Kidney tubule cell (primary cell): ENCODE measurements around the gene ZNF236.
"Not testable (repeated sequence)": the region's sequence is repeated elsewhere in the genome, so short reads cannot be mapped to it uniquely, and the experiment has no call there.

Experiments used
- DNase-seq: peaks from one replicate; pipeline ENCODE4 v3.0.0-alpha.2; 2018; ENCODE audit warnings: low spot score

Gene ZNF236

DNA sequence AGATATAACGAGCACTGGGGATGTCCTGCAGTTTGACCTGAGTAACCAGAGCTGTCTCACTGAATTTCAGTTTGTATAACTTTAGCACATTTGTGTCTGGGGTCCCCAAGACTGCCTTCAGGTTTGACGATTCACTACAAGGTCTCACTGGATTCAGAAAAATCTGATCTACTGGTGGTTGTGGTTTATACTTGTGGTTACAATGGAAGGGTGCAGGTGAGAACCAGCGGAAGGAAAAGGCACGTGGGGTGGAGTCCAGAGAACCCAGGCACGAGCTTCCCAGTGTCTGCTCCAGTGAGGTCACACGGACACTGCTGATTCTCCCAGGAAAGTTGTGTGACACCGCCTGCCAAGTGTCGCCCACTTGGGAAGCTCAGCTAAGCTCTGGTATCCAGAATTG lies 126.0 kb downstream of the ZNF236 start:
- DNase-seq: no peak

GRCh38 chr18:76951456-76952247 lies 129.3 kb downstream of the ZNF236 start:
- DNase-seq: peak; percentile 25

DNA sequence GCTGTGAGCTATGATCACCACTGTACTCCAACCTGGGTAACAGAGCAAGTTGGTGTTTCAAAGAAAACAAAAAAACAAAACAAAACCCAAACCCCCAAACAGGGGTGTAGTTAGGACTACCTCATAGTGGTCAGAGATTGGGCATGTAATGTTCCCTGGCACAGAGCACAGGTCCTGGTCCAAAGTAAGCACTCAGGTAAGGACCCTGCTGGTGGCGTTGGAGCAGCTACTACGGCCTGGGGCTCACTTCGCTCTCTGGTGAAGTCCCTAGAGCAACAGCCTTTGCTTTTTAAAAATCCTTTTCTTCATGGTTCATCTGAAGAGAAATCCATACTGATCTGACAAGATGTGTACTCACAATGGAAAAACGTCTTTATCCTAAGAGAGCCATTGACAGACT lies 130.4 kb downstream of the ZNF236 start:
- no peak for DNase-seq

GRCh38 chr18:76953156-76953555 lies 130.8 kb downstream of the ZNF236 start:
- no peak for DNase-seq

DNA sequence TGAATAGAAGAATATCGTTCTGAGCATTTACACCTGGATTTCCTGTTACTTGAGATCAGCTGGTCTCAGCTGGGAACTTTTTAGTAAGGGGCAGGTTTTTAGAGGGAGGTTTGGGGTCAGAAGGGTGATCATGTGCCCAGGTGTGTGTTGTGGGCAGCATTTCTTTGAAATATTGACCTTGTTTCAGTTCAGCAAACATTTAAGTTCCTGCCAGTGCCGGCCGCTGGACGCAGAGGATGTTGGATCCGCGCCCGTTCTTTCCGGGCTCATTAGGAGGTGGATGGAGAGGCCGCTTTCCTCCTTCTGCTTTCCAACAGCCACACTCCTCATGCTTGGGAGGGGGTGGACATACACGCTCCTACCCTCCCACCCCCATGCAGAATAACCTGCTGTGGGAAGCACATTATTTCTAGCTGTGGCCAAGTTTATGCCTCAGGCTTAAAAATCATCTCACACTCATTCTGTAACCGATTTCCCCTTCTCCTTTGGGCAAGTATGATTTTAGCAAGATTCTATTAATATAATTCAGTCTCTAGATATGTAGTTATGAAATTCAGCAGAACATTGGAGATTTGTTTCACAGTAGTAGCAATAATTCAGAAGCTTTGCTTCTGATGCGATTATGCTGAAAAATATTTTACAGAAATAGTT lies 131.4 kb downstream of the ZNF236 start:
- DNase-seq: peak; percentile 29

- peak; percentile 57 for DNase-seq
Observed at GRCh38 chr18:76955524-76956170, 133.3 kb downstream of the ZNF236 start.

DNA sequence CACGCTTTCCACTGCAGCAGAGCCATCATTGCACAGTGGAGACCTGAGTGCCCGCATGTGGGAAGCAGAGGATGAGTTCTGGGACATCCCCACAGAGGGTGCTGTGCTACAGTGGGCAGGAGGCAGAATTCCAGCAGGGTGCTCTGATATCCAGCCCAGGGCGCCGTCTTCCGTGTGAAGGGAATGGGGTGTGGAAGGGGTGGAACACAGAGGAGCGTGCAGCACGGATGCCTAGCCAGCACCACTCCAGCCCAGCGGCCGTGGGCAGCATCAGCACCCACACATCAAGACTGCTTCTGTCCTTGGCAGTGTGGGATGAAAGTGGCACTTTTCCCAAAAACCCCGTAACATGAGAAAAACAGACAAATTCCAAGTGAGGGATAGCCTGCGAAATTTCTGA lies 134.3 kb downstream of the ZNF236 start:
- no peak for DNase-seq

GRCh38 chr18:76957384-76958355 lies 135.3 kb downstream of the ZNF236 start:
- no peak for DNase-seq

DNA sequence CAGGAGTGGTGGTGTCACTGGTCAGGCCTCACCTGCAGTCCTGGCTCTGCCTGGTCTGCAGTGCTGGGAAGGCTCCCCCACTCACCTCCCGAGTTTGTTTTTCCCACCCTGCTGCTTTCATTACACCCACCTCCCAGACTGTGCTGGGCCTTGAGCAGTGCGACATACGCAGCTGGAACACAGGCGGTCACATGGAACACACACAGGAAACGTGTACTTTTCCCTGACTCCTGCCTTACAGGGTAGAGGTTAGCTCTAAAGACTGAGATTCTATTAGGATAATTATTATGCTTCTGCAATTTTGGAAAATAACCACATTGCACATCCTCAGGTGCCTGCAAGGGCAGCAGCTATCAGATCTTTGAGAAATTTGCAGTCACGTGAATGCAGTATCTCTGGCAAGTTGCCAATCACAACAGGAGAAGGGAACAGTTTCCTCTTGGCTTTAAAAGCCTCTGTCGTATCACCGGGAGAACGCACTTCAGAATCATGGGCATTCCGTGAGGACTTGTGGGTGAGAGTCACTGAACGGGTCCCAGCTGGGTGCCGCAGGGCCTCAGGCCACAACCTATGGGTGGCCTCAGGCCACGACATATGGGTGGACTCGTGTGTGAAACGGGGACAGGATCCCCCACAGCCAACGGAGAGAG lies 136.5 kb downstream of the ZNF236 start:
- peak; percentile 42 for DNase-seq

GRCh38 chr18:76959605-76960004 lies 137.2 kb downstream of the ZNF236 start:
- no peak for DNase-seq

DNA sequence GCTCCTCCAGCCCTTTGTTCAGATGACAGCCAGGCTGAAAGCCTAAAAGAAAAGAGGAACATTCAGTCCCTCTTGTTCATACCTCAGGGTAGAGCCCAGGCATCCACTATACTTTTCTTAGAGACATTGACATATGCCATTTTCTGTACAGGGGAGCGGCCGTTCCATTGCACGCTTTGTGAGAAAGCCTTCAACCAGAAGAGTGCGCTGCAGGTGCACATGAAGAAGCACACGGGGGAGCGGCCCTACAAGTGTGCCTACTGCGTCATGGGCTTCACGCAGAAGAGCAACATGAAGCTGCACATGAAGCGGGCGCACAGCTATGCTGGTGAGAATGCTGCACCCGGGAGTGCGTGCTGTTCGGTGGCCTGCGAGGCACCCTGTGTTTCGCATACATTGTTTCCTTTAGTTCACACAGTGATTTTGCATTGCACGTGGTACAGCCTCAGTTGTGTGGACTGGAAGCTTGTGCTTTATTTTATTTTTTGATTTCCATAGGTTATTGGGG lies 138.2 kb downstream of the ZNF236 start:
- no peak for DNase-seq

DNA sequence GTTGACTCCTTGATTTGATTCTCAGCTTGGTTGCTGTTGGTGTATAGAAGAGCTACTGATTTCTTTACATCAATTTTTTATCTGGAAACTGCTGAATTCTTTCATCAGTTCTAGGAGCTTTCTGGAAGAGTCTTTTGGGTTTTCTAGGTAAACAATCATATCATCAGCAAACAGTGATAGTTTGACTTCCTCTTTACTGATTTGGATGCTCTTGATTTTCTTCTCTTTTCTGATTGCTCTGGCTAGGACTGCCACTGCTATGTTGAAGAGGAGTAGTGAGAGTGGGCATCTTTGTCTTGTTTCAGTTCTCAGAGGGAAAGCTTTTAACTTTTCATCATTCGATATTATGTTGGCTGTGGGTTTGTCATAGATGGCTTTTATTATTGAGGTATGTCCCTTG lies 140.5 kb downstream of the ZNF236 start:
- no peak for DNase-seq

DNA sequence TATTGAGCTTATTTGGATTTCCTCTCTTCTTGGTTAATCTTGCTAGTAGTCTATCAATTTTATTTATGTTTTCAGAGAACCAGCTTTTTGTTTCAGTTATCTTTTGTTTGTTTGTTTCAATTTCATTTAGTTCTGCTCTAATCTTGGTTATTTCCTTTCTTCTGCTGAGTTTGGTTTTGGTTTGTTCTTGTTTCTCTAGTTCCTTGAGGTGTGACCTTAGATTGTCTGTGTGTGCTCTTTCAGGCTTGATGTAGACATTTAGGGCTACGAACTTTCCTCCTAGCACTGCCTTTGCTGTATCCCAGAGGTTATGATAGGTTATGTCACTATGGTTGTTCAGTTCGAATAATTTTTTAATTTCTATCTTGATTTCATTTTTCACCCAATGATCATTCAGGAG lies 141.6 kb downstream of the ZNF236 start:
- DNase-seq: no peak

DNA sequence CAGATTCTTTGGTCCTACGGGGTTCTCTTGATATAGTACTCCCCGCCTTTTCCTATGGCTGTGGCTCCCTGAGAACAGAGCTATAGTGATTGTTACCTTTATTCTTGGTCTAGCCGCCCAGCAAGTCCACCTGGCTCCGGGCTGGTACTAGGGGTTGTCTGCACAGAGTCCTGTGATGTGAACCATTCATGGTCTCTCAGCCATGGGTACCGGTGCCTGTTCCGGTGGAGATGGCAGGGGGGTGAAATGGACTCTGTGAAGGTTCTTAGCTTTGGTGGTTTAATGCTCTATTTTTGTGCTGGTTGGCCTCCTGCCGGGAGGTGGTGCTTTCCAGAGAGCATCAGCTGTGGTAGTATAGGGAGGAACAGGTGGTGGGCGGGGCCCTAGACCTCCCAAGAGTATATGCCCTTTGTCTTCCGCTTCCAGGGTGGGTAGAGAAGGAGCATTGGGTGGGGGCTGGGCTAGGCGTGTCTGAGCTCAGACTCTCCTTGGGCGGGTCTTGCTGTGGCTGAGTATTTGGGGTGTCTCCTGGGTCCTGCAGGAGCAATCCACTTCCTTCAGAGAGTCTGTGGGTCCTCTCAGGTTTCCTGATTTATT lies 143.3 kb downstream of the ZNF236 start:
- not testable (repeated sequence) for DNase-seq

GRCh38 chr18:76967299-76967698 lies 144.9 kb downstream of the ZNF236 start:
- DNase-seq: not testable (repeated sequence)

- no peak for DNase-seq
Observed at GRCh38 chr18:76967721-76968472, 145.5 kb downstream of the ZNF236 start.

GRCh38 chr18:76970770-76971559 lies 148.6 kb downstream of the ZNF236 start:
- DNase-seq: no peak

GRCh38 chr18:76972241-76972640 lies 149.9 kb downstream of the ZNF236 start:
- DNase-seq: no peak

DNA sequence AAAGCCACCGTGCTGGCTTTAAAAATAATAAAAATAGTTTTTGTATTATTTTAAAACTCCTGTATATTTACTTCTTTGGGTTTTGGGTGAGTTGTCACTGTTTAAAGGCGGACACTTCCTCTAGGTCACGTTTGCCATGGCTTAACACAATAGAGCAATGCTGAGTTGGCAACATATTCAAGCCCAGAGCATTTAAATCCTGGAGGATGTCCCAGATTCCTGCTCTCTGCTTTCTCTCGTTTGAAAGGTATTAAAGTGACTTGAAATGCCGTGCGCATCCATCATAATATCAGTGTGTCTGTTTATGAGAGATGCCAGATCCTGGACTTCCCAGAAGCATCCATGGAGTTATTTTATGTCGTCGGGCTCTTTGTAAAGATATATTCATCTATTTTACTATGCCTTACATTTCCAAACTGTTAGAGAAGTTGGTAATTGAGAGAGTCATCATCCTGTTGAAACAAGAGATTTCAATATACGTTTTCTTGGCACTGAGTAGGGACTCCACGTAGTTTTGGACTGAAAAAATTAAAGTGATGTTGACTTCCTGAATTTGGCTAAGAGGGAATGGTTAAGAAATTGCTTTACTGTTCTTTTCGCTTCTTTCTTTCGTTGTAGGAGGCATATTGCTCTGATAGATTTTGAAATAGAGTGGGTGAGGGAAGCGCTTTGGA lies 150.6 kb downstream of the ZNF236 start:
- DNase-seq: no peak
